HG03097 (cell line): ENCODE data around the gene SNRK.

Experiments
- ATAC-seq: cut with Tn5 transposase; IDR thresholded peaks from one replicate; pipeline ENCODE4 v1.9.1; 2021; ENCODE audit not compliant: unreplicated experiment, low FRiP score

SNRK gene, protein sequence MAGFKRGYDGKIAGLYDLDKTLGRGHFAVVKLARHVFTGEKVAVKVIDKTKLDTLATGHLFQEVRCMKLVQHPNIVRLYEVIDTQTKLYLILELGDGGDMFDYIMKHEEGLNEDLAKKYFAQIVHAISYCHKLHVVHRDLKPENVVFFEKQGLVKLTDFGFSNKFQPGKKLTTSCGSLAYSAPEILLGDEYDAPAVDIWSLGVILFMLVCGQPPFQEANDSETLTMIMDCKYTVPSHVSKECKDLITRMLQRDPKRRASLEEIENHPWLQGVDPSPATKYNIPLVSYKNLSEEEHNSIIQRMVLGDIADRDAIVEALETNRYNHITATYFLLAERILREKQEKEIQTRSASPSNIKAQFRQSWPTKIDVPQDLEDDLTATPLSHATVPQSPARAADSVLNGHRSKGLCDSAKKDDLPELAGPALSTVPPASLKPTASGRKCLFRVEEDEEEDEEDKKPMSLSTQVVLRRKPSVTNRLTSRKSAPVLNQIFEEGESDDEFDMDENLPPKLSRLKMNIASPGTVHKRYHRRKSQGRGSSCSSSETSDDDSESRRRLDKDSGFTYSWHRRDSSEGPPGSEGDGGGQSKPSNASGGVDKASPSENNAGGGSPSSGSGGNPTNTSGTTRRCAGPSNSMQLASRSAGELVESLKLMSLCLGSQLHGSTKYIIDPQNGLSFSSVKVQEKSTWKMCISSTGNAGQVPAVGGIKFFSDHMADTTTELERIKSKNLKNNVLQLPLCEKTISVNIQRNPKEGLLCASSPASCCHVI

DNA sequence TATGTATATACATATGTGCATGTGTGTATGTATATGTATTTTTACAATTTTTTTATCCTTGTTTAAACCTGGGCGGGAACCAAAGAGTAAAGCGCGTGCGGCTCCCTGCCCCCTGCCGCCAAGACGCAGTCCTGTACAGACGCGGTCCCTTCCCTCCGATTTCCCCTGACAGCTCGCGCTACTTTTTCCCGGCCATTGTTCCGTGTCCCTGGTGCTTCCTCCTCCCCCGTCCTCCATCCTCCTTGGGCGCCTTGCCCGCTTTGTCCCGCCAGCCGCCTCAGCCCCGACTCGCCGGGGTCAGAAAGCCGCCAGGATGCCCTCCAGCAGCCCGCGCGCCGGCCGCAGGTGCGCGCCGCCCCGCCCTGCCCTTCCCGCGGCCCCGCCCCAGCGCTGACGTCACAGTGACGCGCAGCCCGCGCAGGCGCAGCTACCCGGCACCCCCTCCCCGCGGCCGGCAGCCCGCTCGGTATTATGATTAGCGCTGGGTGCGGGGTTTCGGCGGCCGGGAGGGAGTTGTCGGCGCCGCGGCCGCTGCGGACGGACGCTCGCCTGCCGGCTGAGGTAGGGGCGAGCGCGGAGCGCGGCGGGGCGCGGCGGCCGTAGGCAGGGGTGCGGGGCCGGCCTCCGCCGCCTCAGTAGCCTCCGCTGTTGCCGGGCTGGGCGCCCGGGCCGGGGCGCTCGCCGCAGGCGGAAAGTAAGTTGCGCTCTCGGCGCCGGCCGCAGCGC, at the start of gene SNRK:
Gene SNRK (plus strand): TSS at position 426 of the 726 bp plus-strand sequence. CDS start 16,664 bp downstream, outside the sequence.
- ATAC-seq = peak; percentile 86

DNA sequence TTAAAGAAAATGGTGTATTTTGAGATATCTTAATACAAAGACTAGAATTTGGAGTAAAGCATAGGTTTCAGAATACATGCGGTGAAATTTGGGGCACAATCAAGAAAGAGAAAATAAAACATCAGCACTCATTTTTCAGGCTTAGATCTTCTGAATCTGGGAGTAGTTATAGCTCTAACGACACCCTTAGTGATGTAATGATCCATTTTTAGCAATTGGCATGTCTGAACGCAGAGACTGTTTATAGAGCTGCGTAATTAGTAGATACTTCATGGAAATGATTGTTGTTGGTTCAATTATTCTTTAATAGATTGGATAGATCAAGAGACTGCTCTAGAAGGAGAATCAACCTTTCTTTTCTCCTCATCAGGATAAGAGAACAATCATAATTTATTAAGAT, 47.5 kb upstream of the SNRK start:
- ATAC-seq = no peak

DNA sequence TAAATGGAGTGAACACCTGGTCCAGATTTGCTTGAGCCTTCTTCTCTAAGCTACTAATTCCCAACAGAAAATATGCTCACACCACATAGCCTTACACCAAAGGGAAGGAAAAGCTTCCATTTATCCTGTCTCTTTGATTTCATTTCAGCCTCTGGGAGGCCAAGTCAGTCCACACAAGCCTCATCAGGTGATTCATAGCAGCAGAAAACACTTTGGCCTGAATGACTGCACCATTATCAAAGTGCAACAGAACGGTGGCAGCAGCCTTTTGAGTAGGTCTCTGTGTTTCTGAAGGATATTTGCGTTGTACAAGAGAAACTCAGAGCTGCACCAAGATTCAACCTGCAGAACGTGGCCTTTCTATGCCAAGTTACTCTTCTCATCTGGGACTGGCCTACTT, 46.6 kb upstream of the SNRK start:
- ATAC-seq = no peak

DNA sequence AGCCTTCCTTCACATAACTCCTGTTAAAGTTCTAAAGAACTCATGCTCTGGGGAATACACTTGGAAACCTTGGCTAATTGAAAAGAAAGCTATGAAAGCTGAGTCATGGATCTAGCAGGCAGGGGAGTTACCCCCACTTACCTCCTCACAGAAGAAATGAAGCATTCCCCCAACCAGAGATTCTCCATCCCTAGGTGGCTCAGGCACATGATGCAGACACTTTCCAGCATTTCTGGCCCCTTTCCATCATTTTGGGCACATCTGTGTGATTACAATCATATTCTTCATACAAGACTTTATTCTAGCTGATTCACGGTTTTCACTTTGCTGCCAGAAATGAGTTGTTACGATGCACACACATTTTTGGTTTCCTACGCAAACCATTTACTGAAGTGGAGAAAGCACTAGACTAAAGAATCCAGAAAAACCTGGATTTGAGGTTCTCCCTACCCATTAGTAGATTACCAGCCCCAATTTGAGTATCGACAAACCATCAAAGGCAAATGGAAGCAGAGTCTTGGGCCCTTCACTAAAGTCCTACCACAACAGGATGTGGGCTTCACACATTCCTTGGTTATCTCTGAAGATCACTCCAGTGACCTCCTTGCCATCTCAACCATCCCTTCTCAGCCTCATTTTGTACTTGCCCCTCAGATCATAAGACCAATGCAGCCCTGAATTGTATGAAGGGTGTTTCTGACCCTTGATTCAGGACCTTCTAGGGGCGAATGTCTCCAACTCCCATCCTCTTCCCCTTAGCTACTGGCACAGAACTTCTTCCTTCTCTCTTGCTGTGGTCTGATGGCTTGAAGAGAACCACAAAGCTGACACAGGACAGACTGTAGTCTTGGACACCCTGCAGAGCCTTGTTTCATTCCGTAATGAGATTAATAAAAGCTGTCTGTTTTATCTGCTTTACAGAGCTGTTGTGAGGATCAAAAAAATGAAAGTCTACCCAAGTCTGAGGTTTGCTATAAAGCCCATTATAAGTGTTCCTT, 42.5 kb upstream of the SNRK start:
- ATAC-seq = no peak

DNA sequence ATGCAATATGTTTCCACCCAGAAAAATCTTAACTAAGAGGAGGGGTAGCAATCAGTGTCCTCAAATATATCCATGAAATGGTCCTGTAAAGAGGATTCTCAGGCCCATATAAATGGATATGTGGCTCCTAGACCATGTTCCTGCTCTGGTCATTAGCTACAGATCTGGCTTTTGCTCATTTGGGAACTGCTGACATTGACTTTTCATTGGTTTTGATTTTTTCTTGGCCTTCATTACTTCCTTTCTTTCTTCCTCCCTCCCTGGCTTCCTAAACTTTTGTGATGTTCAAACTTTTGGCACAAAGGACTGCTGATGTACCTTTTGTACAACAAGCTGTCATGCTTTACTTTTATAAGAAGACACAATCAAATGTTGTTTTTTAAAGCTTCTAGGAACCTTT, 41.6 kb upstream of the SNRK start:
- no peak for ATAC-seq

DNA sequence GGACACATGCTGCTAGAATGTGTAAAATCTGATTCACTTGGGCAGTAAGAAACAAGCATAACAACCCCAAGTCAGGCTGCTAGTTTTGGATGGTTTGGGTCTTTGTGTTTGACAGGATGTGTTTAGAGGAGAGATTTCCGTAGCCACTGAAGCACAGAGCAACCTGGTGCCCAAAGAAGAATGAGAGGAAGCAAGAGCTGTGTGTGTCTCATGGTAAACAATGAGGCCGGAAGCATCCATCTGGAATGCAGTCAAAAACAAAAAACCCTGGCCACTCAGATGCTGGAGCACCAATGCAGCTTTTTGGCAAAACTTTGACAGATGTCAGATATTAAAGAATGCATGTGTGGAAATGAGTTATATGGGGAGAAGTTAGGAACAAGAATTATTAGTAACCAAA, 39.4 kb upstream of the SNRK start:
- ATAC-seq = no peak

DNA sequence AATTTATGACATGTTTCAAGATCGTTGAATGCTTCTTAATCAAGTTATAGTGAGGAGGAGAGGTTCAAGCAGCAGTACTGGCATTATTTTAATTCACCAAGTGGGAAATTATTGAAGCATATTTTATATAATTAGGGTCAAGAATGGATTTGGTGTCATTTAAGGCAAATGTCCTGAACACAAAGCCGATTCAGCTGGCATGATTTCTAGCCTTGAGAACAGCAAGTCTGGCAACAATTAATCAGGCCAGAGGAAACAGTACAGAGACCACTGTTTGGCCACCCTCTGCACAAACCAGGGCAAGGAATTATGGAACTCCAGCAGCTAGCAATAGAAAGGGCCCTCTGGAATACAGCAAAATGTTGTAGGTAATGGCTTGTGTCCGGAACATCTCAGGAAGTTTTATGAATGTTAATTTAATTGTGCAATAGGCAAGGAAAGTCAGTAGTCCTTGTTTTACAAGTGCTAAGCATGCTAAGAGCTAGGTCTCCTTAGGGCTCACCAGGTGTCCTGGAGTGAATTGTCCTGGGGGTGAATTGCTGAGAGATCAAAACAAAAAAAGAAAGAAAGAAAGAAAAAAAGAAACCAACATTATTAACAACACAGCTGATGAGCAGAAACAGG, 38.7 kb upstream of the SNRK start:
- ATAC-seq = no peak

DNA sequence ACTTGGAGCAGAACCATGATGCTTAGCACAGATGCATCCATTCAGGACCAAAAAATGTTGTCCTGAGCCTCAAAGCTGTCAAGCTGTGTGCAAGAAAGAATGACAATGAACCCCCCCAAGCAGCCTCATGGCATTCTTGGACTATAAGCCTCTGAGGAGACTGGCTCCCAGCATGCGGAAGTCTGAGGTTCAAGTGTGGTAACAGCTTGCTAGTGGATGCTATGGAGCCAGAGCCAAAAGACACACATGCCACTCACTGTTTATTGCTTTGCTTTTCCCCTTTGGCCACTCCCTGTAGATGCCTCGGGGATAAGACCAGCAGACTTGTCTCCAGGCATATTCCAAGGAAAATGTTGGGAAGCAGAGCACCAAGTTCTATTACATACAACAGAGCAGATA, 38.2 kb upstream of the SNRK start:
- ATAC-seq = no peak

DNA sequence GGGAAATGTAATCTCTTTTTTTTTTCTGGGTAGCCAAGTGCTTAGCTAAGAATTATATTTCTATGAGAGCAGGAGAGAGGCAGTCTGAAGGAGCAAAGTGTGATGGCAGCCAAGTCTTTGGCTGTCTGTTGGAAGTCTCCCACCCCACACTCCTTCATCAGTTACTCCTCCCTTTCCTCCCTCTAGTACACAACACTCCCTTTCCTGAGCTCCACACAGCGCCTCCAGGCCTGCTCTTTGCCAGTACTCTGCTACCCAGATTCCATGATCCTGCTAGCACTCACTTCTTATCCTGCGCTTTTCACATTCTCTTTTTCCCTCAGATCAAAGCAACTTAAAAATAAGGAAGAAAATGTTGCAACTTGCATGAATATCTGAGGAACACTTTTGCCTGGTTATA, 37.4 kb upstream of the SNRK start:
- no peak for ATAC-seq

DNA sequence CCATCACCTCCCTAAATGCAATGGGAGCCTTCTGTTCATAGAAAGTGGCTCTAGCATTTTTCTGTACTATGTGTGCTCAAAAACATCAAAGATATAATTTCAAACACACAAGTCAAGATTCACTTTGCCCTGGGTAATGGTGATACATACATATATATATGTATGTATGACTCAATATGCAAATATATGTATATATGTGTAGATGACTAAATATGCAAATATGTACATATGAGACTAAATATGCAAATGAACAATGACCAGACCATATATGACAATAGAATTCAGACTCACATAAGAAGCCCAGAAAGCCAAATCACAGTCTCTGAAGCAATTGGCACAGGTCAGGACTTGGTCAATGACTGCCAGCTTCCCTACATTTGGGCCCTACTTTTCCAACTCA, 36.9 kb upstream of the SNRK start:
- ATAC-seq = no peak

DNA sequence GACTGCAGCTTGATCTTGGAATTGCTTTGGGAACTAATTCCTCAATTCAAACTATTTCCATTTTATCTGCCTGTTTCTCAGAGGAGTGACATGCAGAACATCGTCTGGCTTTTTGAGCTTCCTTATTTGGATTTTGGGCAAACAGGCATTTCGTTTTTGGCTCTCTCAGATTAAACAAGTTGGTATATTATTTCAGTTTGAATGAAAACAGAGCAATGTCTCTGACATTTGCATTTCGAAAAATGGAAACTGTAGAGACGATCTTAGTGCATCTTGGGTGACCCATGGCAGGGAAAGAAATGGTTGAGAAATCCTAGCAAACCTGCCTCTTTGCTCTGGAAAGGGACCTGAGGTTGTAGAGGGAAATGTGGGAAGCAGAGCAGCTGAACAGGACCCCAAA, 33.0 kb upstream of the SNRK start:
- no peak for ATAC-seq

DNA sequence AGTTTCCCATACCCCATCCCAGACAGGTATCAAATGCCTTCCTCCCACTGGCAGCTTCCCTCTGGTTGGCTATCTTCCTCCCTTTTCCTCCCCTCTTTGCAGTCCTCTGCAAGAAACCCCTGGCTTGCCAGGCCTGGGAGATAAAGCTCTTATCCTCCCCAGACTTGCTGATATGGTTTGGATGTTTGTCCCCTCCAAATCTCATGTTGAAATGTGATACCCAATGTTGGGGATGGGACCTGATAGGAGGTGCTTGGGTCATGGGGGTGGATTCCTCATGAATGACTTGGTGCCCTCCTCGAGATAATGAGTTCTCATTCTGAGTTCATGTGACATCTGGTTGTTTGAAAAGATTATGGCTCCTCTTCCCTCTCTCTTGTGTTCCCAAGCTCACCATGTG, 32.2 kb upstream of the SNRK start:
- ATAC-seq = no peak

DNA sequence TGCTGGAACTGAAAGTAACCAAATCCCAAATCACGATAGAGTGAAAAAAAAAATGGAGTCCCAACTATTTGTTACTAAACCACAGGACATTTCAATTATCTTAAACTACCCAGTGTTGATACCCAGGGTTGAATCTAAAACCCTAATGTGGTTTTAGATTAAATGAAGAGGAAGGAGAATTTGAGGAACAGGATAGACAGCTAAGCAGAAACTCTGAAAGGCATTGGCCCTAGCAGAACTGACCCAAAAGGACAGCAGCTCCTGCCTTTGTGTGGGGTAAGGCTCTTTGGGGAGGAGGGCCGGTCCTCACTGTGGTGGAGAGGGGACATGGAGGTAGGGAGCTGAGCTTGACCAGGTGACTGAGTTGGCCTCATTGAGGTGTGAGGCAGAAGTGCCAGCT, 30.7 kb upstream of the SNRK start:
- ATAC-seq = no peak

DNA sequence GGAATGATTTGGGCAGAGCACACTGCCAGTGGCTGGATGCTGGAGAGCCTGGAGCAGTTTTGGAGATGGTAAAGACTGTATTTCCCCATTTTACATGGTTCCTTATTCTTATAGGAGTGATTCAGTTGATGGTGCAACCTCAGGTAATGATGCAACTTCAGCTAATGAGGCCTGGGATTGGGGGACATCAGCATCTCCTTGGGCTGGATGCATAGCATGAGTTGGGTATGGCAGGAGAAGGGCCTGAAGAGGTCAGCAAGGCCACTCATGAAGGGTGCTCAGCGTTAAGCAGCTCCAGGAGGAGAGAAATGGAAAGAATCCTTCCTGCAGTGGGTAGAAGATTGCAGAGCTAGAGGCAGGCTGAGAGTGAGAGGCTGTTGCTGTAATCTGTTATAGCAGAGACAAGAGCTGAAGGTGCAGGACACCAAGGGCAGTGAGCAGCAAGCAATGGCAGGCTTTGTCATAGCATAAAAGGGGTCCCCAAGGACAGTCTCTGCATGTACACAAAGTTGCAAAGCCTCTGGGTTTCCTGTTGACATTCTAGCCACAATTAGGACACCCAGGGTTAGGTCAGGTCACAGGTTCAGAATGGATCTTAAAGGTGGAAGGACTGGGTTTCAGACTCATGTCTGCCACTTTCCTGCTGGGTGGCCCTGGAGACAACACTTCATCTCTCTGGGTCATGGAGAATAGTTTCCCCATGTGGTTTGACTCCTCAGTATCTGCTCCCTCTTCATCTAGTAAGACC, 29.5 kb upstream of the SNRK start:
- ATAC-seq = no peak

DNA sequence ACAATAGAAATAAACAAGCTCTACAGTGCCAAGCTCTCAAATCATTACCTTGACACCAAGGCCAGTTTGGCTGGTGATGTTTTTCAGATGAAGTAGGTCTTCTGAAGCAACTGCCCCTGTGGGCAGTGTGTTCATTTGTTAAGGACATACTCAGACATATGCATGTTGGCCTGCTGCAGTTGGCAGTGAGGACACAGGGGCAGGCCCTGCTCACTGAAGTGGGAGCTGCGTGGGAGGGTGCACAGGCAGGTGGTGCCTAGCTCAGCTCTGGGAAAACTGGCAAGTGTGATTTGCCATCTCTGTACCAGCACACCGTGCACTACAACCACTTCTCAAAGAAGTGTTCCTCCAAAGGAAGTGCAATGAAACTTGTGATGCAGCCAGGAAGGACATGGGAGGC, 28.5 kb upstream of the SNRK start:
- no peak for ATAC-seq

DNA sequence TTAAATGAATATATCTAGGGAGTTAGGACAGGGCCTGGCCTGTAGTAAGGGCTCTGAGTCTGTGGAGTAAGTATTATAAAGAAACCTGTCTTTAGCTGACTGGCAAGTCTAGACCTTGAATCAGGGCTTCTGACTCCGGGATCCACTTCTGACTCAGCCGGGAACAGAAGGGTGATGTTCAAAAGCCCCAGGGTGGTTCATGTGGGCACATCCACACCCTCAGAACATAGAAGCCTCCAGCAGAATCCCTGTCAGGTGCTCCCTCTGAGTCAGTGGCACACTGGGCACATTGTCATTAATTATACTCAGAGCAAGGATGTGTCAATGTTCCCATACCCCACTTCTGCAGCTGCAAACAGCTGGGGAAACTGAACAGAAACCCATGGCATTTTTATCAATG, 26.7 kb upstream of the SNRK start:
- no peak for ATAC-seq

DNA sequence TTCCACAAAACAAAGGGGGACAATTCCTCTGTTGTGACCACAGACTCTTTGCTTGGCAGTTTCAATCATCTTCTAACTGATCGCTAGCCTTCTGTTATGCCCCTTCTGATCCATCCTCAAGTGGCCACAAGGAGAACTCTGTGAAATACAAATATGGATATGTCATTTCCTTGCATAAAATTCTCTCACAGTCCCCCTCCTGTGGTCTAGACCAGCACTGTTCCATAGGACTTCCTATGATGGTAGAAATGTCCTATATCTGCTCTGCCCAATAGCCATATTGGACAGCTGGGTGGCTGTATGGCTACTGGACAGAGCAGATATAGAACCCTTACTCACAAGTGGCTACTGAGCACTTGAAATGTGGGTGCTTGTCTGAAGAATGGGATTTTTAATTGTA, 25.9 kb upstream of the SNRK start:
- ATAC-seq = no peak

DNA sequence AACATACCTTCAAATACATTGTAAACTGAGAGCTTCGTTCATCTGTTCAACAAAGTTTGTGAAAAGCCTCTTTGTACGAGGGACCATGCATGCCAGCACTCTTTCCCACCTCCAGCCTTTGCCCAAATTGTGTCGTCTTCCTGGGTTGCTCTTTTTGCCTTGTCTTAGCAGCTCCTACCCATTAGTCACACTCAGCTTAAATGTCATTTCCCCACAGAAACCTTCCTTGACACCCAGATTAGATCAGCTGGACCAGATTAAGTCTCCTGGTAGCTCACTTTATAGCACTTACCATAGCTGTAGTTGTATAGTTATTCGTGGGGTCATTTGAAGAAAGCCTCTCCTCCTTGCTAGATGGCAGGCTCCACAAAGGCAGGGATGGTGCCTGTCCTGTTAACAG, 24.1 kb upstream of the SNRK start:
- no peak for ATAC-seq

DNA sequence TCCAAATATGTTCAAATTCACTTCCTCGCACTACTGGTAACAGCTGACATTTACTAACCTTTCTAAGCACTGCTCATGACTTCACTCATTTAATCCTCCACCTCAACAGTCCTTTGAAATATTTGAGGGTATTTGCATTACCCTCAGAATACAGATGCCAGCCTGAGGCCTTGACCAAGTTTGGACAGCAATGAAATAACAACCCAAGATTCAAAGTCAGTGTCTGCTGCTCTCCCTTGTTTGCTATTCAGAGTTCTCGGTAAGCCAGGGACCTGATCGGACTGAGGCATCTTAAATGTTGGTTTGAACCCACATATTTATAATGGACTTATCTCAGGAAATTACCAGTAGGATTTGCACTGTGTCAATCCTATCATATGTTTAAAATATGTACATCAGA, 19.9 kb upstream of the SNRK start:
- no peak for ATAC-seq
